ENCODE measurements around the gene SORCS2.

DNA sequence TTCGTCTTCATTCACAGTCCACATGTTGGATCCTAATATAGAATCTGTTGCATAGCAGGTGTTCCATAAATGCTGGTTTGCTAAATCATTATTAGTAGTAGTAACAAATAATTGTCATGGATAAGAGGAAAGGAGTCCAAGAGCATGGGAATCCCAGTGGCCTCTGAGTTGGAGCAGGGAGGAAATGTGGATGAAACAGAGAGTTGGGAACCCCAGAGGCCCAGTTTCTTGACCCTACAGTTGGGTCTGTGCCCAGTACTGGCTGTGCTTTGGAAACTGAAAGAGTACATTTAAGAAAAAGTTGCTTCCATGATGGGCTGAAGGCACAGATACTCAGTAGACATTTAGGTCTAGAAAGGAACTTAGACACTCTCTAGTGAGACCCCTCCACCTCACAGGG lies 391.8 kb downstream of the SORCS2 start:
- TF ChIP-seq ZFP3 (tag by site-specific recombination; IDR thresholded peaks at IDR 0.05; ENCODE audit: low read depth): no peak
- no peak for TF ChIP-seq SCRT2 (tag by site-specific recombination; IDR thresholded peaks at IDR 0.05)
- TF ChIP-seq ZNF311 (tag by site-specific recombination; IDR thresholded peaks at IDR 0.05; ENCODE audit: borderline replicate concordance): no peak
- no peak for TF ChIP-seq ZSCAN23 (tag by site-specific recombination; IDR thresholded peaks at IDR 0.05)

Measured in HEK293 (cell line).